CD14-positive monocyte (primary cell): ENCODE data around the gene CDH4. TPM values are rescaled to one million over a fixed set of nuclear protein-coding genes. Genes with fewer than 3 reads are reported as not detected.

ENCODE experiments used
- DNase-seq, 3 donors: peaks; one replicate each; pipeline ENCODE4 v3.0.0-alpha.2; 2011 to 2022
- H2AFZ ChIP-seq: 2 replicates; pipeline ENCODE4 v1.6.0; 2012; ENCODE audit warnings: mild to moderate bottlenecking, low read depth, low read length, inconsistent platforms; ENCODE audit not compliant: insufficient read depth, poor library complexity, severe bottlenecking
- H3K27ac ChIP-seq, 2 donors: 1 replicate in 1 of 2; 2 replicates in 1 of 2; pipeline ENCODE4 v1.5.1; 2012 to 2013; ENCODE audit warnings: low read length in 2 of 2, control low read depth in 1 of 2, inconsistent platforms in 1 of 2, low read depth in 1 of 2, mild to moderate bottlenecking in 1 of 2
- H3K27me3 ChIP-seq, 2 donors: one replicate each; pipeline versions ENCODE4 v1.6.0 to v1.6.1; 2011 to 2013; ENCODE audit warnings: low read length in 2 of 2; ENCODE audit not compliant: control insufficient read depth in 2 of 2, insufficient read depth in 2 of 2
- H3K36me3 ChIP-seq, 2 donors: replicated peaks in 1 of 2; 1 replicate in 1 of 2; 2 replicates in 1 of 2; pipeline versions ENCODE4 v1.5.1 to v1.6.1; 2012 to 2013; ENCODE audit warnings: low read length in 2 of 2, control low read depth in 1 of 2, inconsistent platforms in 1 of 2, mild to moderate bottlenecking in 1 of 2; ENCODE audit not compliant: insufficient read depth in 2 of 2, control insufficient read depth in 1 of 2
- H3K4me1 ChIP-seq, 2 donors: 1 replicate in 1 of 2; 2 replicates in 1 of 2; pipeline versions ENCODE4 v1.5.1 to v1.6.1; 2012 to 2013; ENCODE audit warnings: low read length in 2 of 2, control low read depth in 1 of 2, inconsistent platforms in 1 of 2, mild to moderate bottlenecking in 1 of 2, moderate library complexity in 1 of 2; ENCODE audit not compliant: insufficient read depth in 2 of 2, control insufficient read depth in 1 of 2
- H3K4me2 ChIP-seq: replicated peaks from 2 replicates; pipeline ENCODE3; 2012; ENCODE audit warnings: low read length, moderate library complexity, mild to moderate bottlenecking; ENCODE audit not compliant: poor library complexity, severe bottlenecking; ENCODE audit errors: extremely low read depth
- H3K4me3 ChIP-seq, 3 experiments: fragments of 200-600 bp in 1 of 3; sonication (generic) in 1 of 3; replicated peaks in 1 of 3; 1 replicate in 2 of 3; 2 replicates in 1 of 3; pipeline ENCODE4 v1.5.1; 2011 to 2013; ENCODE audit warnings: low read length in 3 of 3, mild to moderate bottlenecking in 3 of 3, control low read depth in 2 of 3, low read depth in 2 of 3, inconsistent platforms in 1 of 3, moderate library complexity in 1 of 3
- H3K79me2 ChIP-seq: 2 replicates; pipeline ENCODE4 v1.6.0; 2012; ENCODE audit warnings: mild to moderate bottlenecking, control low read depth, inconsistent platforms, low read length, moderate library complexity; ENCODE audit not compliant: insufficient read depth
- H3K9ac ChIP-seq: 2 replicates; pipeline ENCODE4 v1.6.0; 2017; ENCODE audit warnings: low read length, mild to moderate bottlenecking; ENCODE audit not compliant: insufficient read depth, poor library complexity, severe bottlenecking
- H3K9me3 ChIP-seq, 2 donors: replicated peaks in 1 of 2; 1 replicate in 1 of 2; 2 replicates in 1 of 2; pipeline versions ENCODE4 v1.5.1 to v1.6.1; 2012 to 2013; ENCODE audit warnings: low read length in 2 of 2, control low read depth in 1 of 2; ENCODE audit not compliant: control insufficient read depth in 1 of 2, insufficient read depth in 1 of 2
- H4K20me1 ChIP-seq: 2 replicates; pipeline ENCODE4 v1.6.0; 2012; ENCODE audit warnings: mild to moderate bottlenecking, low read length, control low read depth, moderate library complexity; ENCODE audit not compliant: insufficient read depth
- H3K27ac Mint-ChIP-seq, 7 donors: one replicate each; pipeline ENCODE4 v1.8.0; 2020; ENCODE audit warnings: mild to moderate bottlenecking in 7 of 7, mixed read lengths in 7 of 7, moderate library complexity in 6 of 7, inconsistent platforms in 2 of 7
- H3K27me3 Mint-ChIP-seq, 3 donors: one replicate each; pipeline ENCODE4 v1.8.0; 2021 to 2022; ENCODE audit warnings: low read depth in 3 of 3, mild to moderate bottlenecking in 3 of 3, mixed read lengths in 3 of 3, moderate library complexity in 3 of 3, inconsistent platforms in 1 of 3
- H3K36me3 Mint-ChIP-seq, 2 donors: one replicate each; pipeline ENCODE4 v1.8.0; 2020; ENCODE audit warnings: mixed read lengths in 2 of 2, inconsistent platforms in 1 of 2, mild to moderate bottlenecking in 1 of 2
- H3K4me1 Mint-ChIP-seq: one replicate; pipeline ENCODE4 v1.8.0; 2020; ENCODE audit warnings: mild to moderate bottlenecking, mixed read lengths
- H3K4me3 Mint-ChIP-seq, 2 donors: one replicate each; pipeline ENCODE4 v1.8.0; 2020; ENCODE audit warnings: mild to moderate bottlenecking in 2 of 2, mixed read lengths in 2 of 2, moderate library complexity in 1 of 2
- H3K9me3 Mint-ChIP-seq, 7 donors: one replicate each; pipeline ENCODE4 v1.8.0; 2020 to 2022; ENCODE audit warnings: mixed read lengths in 7 of 7, mild to moderate bottlenecking in 6 of 7, moderate library complexity in 6 of 7, inconsistent platforms in 2 of 7
- CTCF ChIP-seq: fragments of 200-600 bp; IDR thresholded peaks from one replicate; pipeline ENCODE4 v1.8.0; 2022; ENCODE audit warnings: antibody characterized with exemption, mild to moderate bottlenecking
- WGBS: methylation state at CpG from one replicate; pipeline ENCODE4 v1.1.5; 2013; ENCODE audit warnings: missing lambda C conversion rate; ENCODE audit not compliant: insufficient coverage; 5-methylcytosine and 5-hydroxymethylcytosine counted together
- intact Hi-C, 2 donors: fragments of 100-400 bp; cut with micrococcal nuclease; formaldehyde crosslinking; loops; one replicate each; pipeline versions ENCODE4 v1.15.0 to v1.15.1; 2023
- polyA plus RNA-seq, 3 donors: library from polyadenylated mRNA; depleted of rRNA in 1 of 3; unstranded in 2 of 3; stranded (reverse) in 1 of 3; fragments of 300-500 nt in 2 of 3; fragments of >200 nt in 1 of 3; fragmentation: Illumina TruSeq in 2 of 3; gene quantifications; 1 replicate in 2 of 3; 2 replicates in 1 of 3; pipeline ENCODE4 v1.2.3, GENCODE V29; 2012 to 2021

The CDH4 gene
- polyA plus RNA-seq, 3 donors = not detected

DNA sequence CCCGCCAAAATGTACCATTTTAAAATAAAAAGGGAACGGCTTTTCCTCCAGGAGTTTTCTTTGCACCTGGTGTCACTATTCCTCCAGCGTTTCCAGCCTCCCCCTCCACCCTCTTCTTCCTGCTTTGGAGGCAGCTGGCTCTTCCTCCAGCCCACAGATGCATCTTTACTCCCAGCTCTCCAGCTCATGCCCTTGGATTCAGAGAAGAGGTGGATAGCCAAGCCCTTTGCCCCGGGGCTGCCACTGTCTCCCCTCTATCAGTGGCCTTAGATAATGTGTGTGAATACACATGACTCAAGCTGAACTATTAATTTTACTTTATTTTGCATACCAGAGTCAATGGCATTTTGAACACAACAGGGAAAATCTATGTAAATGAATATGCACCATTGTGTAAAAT is 15.3 kb upstream of the CDH4 start:
- H3K36me3 Mint-ChIP-seq = no peaks in the 10 kb centered on the region
- no peak overlapping the region for H3K4me3 ChIP-seq

DNA sequence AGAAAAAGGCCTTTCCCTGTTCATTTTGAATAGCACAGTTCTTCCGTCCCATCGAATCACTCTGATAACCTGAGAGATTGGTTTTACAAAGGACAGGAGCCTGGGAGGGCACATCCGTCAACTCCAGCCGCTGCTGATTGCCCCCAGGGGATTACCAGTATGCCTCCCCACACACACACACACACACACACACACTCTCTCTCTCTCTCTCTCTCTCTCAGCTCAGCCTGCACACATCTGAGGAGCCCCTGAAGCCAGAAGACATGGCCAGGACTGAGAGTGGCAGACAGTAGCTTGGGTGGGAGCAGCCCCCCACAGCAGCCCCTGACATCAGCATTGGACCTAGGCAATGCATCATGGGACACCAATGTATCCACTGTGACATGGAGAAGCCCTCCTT is 13.2 kb upstream of the CDH4 start:
- intact Hi-C loops = no loop called here

More for the DNA sequence above, 15.3 kb upstream of the CDH4 start:
- no peaks in the 10 kb centered on the region for H3K79me2 ChIP-seq
- no peaks in the 10 kb centered on the region for H3K4me1 ChIP-seq
- H3K4me1 Mint-ChIP-seq = no peaks in the 10 kb centered on the region
- no peak overlapping the region for H3K27ac ChIP-seq
- no peak for DNase-seq
- H3K36me3 ChIP-seq = no peaks in the 10 kb centered on the region
- peaks cover 10 to 26% (median 13%) of the 10 kb centered on the region in 7 donors for H3K9me3 Mint-ChIP-seq
- no peak overlapping the region for H3K4me3 Mint-ChIP-seq
- intact Hi-C loops = no loop called here
- H3K27me3 ChIP-seq = no peaks in the 10 kb centered on the region
- H3K4me2 ChIP-seq = no peak overlapping the region
- H3K27ac Mint-ChIP-seq = peak overlapping the region in 1 of 7 donors; percentile 27
- peaks cover 13 to 24% of the 10 kb centered on the region in 2 donors for H3K9me3 ChIP-seq
- WGBS = 50% methylated on average over 2 of the region's 4 CpGs
- TF ChIP-seq CTCF = no peak
- H2AFZ ChIP-seq = no peak overlapping the region
- H4K20me1 ChIP-seq = no peaks in the 10 kb centered on the region
- peaks cover 0 to 4% (median 4%) of the 10 kb centered on the region in 3 donors for H3K27me3 Mint-ChIP-seq
- no peak overlapping the region for H3K9ac ChIP-seq

More for the DNA sequence above, 13.2 kb upstream of the CDH4 start:
- H3K27ac ChIP-seq = no peak overlapping the region
- no peak for DNase-seq
- H2AFZ ChIP-seq = no peak overlapping the region
- Mint-ChIP-seq H3K27me3 (peaks cover 1 to 4% (median 3%) of the 10 kb centered on the region in 3 donors), H3K9me3 (peaks cover 9 to 25% (median 15%) of the 10 kb centered on the region in 7 donors), H3K4me1 (no peaks in the 10 kb centered on the region), H3K36me3 (no peaks in the 10 kb centered on the region), H3K4me3 (no peak overlapping the region), H3K27ac (no peak overlapping the region)
- TF ChIP-seq CTCF = no peak
- no peaks in the 10 kb centered on the region for H3K36me3 ChIP-seq
- H4K20me1 ChIP-seq = no peaks in the 10 kb centered on the region
- no peaks in the 10 kb centered on the region for H3K27me3 ChIP-seq
- no peak overlapping the region for H3K4me3 ChIP-seq
- no peak overlapping the region for H3K9ac ChIP-seq
- no peak overlapping the region for H3K4me2 ChIP-seq
- no CpG with 5 or more reads among the region's 4 CpGs for WGBS
- peaks cover 13 to 27% of the 10 kb centered on the region in 2 donors for H3K9me3 ChIP-seq
- H3K79me2 ChIP-seq = no peaks in the 10 kb centered on the region
- no peaks in the 10 kb centered on the region for H3K4me1 ChIP-seq
